ENCODE results near the gene KIF19.

Gene KIF19

DNA sequence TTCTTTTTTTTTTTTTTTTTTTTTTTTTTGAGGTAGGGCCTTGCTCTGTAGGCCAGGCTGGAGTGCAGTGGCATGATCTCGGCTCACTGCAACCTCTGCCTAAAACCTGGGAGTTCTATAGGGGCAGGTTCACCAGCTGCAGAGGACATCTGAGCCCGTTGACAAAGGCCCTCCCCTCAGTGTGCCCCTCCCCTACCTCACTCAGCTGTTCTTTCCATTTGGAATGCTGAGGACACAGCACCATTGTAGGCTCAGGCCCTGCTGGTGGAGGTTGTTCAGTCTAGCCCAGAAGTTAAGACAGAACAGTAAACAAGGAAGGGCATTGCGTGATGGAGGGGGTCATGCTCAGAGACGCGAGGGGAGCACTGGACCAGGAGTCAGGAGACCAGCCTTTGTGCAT lies 21.8 kb upstream of the KIF19 start:
- DNase-seq = no peak

DNA sequence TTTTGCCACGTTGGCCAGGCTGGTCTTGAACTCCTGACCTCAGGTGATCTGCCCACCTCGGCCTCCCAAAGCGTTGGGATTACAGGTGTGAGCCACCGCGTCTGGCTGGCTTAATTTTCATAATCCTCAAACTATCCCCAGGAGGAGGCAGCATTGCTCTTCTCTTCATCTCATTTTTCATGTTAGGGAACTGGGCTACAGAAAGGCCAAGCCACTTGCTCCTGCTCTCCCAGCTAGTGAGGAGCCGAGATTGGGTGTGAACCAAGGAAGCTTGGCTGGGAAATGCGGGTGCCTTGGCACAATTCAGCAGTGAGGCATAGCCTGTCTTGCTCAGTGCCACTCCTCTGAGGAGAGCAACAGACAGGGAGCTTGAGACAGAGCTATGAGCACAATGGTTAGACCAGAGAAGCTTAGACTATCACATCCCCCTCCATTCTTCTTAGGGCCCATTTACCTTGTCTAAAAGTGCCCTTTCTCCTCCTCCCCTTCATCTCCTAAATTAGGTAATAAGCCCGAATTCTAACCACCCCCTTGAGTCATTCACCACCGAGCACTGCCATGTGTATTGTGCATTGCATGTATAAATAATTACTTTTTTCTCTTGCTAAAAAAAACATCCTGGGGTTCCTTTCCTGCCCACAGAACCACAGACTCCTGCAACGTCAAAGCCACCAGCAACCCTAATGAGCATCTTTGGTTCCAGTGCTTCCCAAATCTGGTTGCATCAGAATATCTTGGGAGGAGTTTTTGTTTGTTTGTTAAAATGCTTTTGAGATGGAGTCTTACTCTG lies 20.0 kb upstream of the KIF19 start:
- DNase-seq = no peak

DNA sequence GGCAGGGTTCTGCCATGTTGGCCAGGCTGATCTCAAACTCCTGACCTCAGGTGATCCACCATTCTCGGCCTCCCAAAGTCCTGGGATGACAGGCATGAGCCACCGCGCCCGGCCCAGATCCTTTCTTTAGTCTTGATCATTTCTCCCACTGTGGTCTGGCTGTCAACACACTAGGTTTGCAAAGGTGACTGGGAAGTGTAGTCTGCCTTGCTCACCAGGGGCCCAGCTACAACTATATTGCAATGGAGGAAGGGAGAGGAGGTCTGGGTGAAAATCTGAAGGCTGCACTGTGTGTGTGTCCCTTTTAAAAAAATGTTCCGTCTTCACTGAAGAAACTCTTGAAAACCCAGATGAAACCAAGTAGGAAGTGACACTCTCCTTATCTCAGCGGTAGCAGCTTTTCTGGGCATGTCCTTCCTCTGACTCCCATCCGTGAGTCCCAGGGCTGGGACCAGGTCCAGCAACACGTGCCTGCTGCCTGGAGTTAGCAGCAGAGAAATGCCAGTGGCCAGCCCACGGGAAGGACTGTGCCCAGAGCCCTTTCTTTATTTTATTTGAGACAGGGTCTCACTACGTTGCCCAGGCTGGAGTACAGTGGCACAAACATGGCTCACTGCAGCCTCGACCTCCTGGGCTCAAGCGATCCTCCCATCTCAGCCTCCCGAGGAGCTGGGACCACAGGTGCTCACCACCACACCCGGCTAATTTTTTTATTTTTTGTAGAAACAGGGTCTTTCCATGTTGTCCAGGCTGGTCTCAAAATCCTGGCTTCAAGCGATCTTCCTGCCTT lies 17.8 kb upstream of the KIF19 start:
- DNase-seq = no peak

DNA sequence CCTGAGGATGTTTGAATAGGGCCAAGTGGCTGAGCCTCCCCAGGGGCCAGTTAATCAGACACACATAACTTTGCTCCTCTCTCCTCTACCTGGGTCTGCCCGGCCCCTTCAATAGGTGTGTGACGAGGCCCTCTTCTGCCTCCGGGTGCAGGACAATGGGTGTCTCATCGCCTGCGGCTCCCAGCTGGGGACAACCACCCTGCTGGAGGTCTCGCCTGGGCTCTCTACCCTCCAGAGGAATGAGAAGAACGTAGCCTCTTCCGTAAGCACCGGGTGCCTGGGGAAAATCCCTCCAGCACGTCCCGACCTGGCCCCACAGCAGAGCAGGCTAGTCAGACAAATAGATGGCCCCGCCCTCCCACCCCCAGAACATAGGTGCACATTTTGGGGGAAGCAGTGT lies 16.1 kb upstream of the KIF19 start:
- DNase-seq = no peak

DNA sequence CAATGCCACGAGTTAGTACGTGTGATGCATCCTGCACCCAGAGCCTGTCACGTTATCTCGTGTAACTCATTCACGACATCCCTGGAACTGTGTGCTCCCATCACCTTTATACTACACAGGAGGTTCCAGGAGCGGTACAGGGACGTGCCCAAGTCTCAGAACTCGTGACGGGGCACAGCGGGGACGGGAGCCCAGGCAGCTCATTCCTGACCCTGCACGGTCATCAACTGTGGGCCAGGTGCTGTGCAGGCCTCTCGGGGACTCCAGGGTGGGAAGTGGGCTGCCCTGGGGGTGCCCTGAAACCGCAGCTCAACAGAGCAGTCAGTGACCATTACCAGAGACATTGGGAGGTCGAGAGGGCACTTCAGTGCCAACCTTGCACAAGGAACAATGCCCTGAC lies 11.1 kb upstream of the KIF19 start:
- DNase-seq = no peak

DNA sequence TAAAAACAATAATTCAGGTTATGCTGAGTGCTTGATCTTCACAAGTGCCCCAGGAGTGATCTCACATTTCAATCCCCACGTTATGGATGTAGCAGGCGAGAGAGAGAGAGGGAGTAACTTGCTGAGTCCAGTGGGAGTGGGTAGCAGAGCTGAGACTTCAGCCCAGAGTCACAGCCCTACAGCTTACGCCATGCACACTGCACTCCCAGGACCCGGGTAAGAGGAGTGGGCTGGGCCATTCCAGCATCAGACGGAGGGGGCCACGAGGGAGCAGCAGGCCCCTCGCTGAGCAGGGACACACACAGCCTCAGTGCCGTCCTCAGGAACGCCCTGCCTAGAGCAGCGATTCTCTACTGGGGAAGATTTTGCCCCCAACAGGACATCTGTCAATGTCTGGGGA lies 9.8 kb upstream of the KIF19 start:
- no peak for DNase-seq

DNA sequence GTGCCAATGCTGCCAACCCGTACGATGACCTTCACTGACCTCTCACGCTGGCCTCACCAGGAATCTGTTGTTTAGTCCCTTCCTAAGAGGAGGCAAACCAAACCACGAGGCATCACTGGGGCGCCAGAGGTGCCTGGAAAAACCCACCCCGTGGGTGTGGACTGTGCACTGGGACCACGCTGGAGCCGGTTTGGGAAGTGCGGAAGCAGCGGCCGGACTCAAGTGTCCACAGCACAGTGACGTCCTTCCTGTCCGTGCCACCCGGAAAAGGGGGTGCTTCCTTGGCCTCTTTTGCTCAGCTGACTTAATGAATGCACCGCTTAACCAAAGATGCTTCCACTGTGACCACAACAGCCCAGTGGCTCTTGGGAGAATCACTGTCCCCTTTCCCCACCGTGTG lies 9.0 kb upstream of the KIF19 start:
- no peak for DNase-seq

DNA sequence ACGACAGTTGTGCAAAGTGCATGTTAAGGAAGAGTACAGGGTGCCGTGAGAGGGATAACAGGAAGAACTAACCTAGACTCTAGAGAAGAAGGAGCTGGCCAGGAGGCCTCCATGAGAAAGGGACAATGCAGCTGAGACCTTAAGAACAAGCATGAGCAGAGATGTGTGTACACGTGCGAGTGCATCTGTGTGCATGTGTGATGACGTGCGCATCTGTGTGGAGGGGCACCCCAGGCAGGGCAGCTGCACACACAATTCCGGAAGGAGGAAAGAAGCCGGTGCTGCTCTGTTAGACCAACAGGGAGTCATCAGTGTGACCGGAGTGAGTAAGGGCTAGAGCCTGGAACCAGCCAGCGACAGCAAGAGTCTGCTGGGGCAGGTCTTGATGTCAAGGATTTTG lies 7.6 kb upstream of the KIF19 start:
- DNase-seq = no peak

DNA sequence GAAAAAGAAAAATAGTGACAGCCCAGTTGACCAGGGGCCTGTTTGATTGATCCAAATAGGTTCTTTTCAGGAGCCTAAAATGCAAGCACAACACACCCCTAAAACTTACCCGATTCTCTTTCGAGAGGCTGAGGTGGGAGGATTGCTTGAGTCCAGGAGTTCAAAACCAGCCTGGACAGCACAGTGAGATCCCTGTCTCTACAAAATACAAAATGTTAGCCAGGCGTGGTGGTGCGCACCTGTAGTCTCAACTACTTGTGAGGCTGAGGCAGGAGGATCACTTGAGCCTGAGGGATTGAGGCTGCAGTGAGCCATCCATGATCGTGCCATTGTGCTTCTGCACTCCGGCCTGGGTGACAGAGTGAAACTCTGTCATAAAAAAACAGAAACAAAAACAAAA lies 1.5 kb upstream of the KIF19 start:
- no peak for DNase-seq

DNA sequence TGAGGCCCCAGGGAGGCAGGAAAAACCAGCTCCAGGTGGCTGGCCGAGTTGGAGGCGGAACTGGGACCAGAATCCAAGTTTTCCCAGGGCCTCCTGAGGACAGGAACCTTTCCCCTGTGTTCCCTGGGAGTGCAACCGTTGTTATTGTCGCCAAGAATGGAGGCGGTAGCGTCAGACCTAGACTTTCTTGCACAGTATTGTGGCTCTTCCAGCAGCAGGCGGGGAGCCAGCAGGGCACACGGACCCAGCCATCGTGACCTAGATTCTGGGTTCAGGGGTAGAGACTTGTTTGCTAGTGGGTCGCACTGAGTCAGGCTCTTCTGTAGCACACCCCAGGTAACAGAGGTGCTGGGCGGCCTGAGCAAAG lies 667 bp upstream of the KIF19 start:
- no peak for DNase-seq

DNA sequence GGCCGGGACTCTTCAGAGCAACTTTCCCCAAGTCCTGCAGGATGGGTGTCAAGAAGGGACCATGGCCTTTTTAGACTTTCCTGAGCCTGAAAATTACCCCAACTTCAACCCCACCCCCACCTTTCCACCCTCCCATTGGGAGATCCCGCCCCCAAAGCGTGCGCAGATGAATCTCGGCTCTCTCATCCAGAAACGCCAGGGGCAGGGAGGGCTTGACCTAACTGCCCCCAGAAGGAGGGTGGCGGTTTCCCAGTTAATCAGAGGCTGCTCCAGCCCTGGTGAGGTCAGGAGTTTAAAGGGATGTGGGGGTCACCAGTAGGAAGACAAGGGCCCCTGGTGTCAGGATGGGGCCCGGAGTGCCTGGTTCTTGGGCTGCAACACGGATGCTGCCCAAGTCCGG lies 480 bp downstream of the KIF19 start:
- no peak for DNase-seq

DNA sequence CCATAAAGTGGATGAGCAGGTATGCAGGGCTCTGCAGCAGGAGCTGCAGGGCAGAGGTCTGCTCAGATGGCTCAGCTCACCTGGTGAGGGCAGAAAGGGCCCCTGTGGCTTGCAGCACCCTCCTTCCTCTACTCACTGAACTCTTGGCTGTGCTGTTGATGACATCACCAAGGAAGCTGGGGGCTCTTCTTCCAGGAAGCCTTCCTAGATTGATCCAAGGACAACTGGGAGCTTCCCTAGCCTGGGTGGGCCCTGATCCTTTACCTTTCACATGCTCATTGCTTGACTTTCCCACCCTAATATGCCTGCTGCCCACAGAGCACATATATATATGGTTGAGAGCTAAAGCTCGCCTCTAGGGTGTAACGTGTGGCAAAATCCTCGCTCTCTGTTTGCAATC lies 2.5 kb downstream of the KIF19 start:
- no peak for DNase-seq

DNA sequence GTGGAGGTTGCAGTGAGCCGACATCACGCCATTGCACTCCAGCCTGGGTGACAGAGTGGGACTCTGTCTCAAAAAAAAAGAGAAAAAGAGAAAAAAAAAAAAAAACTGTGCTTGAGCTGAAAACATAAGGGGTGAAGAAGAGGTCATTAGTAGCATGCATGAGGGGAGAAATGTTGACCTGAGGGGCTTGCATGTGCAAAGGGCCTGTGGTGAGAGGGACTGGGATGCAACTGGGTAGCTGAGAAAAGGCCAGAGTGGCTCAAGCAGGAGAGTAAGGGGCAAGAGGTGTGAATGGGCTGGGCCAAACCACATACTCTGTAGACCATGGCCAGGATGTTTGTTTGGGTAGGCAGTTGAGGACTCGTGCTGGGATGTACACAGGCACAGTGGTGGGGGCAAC lies 3.4 kb downstream of the KIF19 start:
- no peak for DNase-seq

DNA sequence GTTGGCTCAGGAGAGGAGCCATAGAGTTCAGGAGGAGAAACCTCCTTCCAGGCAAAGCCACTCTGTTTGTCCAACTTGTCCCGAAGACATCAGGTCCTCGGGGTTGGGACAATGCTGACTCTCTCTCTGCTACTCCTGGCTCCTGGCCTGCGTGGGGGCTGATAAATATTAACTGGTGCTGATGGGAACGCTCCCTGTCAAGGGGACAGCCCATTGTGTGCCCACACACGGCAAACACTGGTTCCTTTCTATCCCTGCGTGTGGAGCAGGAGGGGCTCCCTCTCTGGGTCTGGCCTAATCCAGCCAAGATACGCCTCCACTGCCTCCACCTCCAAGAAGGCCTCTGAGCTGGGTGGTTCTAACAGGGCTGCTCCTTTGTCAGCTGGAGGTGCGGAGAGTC lies 4.4 kb downstream of the KIF19 start:
- no peak for DNase-seq

DNA sequence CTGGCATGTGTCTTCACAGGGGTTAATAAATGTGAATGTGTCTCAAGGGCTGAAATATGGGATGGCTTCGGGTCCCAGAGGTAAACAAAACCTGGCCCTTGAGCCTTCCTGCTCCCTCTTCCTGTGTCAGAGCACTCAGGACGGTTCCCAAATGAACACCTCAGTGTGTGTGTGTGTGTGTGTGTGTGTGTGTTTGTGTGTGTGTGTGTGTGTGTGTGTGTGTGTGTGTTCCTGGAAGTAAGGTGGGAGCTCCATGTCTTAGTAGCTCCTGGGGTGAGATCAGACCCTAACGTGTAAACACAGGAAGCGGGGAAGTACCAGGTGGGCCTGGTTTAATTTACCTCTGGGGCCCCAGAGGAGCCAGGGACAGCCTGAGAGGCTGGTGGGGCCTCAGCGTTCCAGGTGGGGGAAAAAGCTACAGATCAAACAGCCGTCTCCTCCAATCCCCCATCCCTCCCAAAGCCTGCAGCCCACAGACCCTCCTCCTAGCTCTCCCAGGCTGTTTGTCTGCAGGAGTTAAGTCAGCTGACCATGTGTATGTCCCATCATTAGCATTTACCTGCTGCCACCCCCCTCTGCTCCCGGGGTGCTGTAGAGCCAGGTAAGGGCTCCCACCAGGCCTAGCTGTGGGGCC lies 6.1 kb downstream of the KIF19 start:
- no peak for DNase-seq

DNA sequence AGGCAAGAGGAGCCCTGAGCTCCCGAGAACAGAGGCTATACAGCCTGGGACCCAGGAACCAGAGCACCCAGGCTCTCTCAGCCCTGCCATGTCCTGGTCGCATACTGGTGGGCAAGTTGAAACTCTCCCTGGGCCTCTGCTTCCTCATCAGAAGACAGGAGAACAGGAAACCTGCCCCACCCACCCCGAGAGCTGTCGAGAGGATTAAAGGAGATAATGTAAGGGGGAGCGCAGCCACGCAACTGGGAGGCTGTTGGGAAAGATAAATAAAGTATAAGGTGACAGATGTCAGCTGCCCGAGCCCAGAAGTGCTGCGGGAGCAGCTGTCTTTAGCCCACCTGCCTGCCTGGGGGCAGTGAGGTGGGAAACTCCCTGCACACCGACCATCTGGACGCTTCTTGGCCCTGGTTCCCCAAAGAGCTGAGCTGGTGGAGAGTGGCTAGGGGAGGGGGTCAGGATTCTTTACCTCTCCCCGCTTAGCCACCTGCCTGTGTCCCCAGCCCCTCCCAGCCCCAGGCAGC lies 6.8 kb downstream of the KIF19 start:
- DNase-seq = no peak

DNA sequence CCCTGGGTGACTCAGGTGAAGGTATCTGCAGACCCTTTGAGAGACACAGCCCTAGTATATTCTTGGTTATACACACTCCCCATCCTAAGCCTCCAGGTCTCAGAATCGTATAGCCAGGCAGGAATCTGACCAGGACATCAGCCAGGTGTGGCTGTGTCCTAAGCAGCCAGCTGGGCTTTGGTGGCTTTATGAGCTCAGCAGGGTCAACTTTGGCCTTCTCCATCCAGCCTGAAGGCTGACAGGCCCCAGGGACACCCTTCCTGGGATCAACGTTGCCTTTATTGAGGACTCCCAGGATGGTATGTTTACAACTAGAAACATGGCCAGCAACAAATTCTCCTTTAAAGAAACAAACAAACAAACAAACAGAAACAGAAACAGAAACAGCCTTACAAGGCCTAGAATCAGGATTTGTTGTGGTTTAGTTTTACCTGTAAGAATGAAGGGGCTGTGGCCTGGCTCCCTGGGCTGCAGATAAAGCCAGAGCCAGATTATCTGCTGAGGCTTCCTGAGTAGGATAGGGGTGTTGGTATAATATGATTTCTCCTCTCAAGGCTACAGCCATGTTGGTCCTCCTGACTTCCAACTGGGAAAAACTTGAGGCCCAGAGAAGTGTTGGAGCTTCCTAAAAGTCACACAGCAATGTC lies 8.5 kb downstream of the KIF19 start:
- DNase-seq = no peak

DNA sequence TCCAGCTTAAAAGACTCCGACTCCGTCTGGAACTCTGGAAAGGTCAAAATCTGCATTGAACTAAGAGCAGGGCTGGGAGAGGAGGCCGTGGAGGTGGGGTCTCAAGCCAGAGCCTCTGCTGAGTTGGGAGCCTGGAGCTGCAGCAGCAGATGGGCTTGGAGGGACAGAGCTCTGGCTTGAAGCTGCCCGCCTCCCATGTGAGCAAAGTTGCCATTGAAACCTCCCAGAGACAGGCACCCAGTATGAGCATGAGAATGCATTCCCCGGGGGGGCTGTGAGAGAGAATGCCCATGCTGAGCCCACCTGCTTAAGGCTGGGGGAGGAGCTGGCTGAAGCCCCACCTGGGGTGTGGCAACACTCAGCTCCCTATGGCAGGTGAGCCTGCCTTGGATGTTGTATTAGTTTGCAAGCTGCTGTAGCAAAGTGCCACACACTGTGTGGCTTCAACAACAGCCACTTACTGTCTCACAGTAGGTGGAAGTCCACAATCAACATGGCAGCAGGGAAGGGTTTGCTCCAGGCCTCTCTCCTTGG lies 9.6 kb downstream of the KIF19 start:
- no peak for DNase-seq

DNA sequence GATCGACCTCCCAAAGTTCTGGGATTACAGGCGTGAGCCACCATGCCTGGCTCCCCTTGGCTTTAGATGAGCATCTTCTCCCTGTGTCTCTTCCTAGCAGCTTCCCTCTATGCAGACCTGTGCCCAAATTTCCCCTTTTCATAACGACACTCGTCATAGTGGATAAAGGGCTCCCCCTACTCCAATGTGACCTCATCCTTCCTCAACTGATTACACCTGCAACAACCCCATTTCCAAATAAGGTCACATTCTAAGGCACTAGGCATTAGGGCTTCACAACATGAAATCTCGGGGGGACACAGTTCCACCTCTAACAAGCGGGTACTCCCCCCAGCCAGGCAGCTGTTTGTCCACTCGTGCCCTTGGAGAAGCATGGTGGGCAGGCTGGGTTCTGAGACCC lies 10.3 kb downstream of the KIF19 start:
- DNase-seq = no peak

DNA sequence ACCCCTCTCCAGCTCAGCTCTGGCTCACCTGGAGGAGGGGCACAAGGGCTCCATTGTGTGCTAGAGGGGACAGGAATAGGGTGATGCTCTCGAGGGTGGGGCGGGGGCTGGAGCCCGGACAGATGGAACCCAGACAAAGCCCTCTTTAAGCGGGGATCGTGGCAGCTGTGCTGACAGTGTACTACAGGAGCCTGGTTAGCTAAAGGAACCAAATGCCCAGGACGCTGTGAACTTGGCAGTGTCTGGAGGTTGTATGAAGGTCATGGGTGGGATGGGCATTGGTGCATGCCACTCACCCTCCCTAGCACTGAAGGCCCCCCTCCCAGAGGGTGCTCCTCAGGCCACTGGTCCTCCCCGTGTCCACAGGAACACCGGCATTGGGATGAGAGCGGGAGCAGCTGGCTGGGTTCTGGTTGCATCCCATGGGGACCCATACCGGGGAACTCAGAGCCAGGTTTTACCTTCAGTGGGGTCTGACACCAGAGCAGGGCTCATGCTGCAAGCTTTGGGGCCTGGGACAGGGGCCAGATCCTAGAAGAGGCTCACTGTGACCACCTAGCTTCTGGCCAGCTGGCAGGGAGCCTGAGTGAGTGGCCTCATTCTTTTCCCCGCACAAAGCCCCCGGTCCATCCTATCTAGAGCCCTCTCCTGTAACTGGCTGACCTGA lies 11.9 kb downstream of the KIF19 start:
- no peak for DNase-seq

DNA sequence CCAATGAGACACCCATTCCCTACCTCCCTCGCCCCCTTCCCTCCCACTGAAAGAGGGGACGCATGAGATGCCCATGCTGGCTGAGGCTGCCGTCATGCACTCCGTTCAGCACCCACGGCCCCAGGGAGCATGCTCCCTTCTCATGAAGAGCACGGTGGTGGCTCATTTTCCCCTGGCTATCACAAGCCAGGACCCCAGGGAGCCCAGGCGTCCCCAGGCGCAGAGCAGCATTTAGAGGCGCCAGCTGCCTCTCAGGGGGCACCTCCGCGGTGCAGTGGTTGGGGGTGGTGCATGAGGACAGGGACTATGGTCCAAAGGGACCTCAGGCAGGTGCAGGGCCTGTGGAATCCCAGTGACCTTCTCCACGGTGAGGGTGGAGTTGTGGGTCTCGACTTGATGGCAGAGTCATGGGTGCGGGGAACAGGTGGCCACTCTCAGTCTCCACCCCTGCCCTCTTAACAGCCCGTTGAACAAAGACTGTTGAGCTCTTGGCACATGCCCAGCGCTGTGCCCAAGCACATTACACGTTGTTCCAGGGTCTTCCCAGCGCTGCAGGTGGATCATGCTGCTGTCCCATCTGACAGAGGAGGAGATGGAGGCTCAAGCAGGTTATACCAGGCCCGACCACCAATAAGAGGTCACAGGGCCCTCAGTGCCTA lies 13.6 kb downstream of the KIF19 start:
- DNase-seq = no peak

DNA sequence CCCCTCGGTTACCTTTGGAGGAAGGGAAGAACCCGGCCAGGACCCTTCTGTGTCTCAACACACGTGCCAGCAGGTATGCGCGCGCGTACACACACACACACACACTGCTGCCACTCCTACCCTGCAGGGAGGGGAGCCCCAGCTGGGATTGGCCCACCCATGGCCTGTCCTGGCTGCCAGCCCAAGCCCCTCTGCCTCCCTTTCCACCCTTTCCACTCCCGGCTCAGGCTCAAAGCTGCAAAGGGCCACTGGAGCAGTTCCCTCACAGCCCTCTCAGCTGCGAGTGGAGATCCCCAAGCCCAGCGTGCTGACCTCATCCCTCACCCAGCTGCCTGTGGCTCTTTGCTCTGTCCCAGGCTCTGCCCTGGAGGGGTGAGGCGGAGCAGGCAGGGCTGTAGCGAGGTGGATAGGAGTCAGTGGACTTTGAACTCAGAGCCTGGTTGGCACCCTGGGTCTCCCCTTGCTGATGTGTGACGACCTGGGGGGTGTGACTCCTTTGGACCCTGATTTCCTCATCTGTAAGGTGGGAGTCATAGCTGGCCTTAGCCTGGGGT lies 14.5 kb downstream of the KIF19 start:
- no peak for DNase-seq

Data from activated effector memory CD4-positive, alpha-beta T cell treated with anti-CD3 and anti-CD28 coated beads, Interleukin-2, amount 50 U/mL, for 16 hours (primary cell).